Measurements from ENCODE around the gene ENKUR. TPM values are rescaled to one million over a fixed set of nuclear protein-coding genes. Genes with fewer than 3 reads are reported as not detected.

ENKUR gene
- total and polyA plus RNA-seq, 4 donors, result 0.08 to 0.15 (median 0.13) TPM

GRCh38 chr10:24984906-24985305, 31.1 kb downstream of the ENKUR start:
- TF ChIP-seq FOXA2 (IDR thresholded peaks at IDR 0.05) (no peak), REST (IDR thresholded peaks at IDR 0.05) (no peak), GABPA (IDR thresholded peaks at IDR 0.05 in 1 of 2, conservative IDR thresholded peaks at IDR 0.05 in 1 of 2) (no peak), JUND (IDR thresholded peaks at IDR 0.05) (no peak), CTCF (IDR thresholded peaks at IDR 0.05; ENCODE audit: low read depth, low read length, missing input control) (no peak), HNF4A (conservative IDR thresholded peaks at IDR 0.05) (no peak)
- H3K27me3 ChIP-seq (ENCODE audit: control insufficient read depth in 4 of 4, insufficient read depth in 4 of 4, low read length in 3 of 4), result no peaks in the 10 kb centered on the region
- no peak for DNase-seq (ENCODE audit: low spot score)
- H3K36me3 ChIP-seq (ENCODE audit: control insufficient read depth in 4 of 4, insufficient read depth in 3 of 4, low read depth in 1 of 4, low read length in 3 of 4), result no peaks in the 10 kb centered on the region
- no peaks in the 10 kb centered on the region for H3K4me1 ChIP-seq (ENCODE audit: control insufficient read depth in 4 of 4, insufficient read depth in 4 of 4, low read length in 3 of 4)
- WGBS, result 83% methylated on average over 3 of the region's 3 CpGs
- H3K9ac ChIP-seq (ENCODE audit: low read depth in 1 of 2, low read length in 2 of 2), result no peak overlapping the region
- H3K9me3 ChIP-seq (ENCODE audit: control insufficient read depth in 4 of 4, low read length in 3 of 4), result no peaks in the 10 kb centered on the region
- no peak overlapping the region for H3K27ac ChIP-seq (ENCODE audit: low read depth in 1 of 2, low read length in 2 of 2)
- H3K4me3 ChIP-seq (ENCODE audit: low read depth in 1 of 3, low read length in 3 of 3), result no peak overlapping the region

GRCh38 chr10:24983946-24984345, 32.0 kb downstream of the ENKUR start:
- no peaks in the 10 kb centered on the region for H3K4me1 ChIP-seq (ENCODE audit: control insufficient read depth in 4 of 4, insufficient read depth in 4 of 4, low read length in 3 of 4)
- H3K4me3 ChIP-seq (ENCODE audit: low read depth in 1 of 3, low read length in 3 of 3), result no peak overlapping the region
- no peak for DNase-seq (ENCODE audit: low spot score)
- H3K36me3 ChIP-seq (ENCODE audit: control insufficient read depth in 4 of 4, insufficient read depth in 3 of 4, low read depth in 1 of 4, low read length in 3 of 4), result no peaks in the 10 kb centered on the region
- no peaks in the 10 kb centered on the region for H3K9me3 ChIP-seq (ENCODE audit: control insufficient read depth in 4 of 4, low read length in 3 of 4)
- no peaks in the 10 kb centered on the region for H3K27me3 ChIP-seq (ENCODE audit: control insufficient read depth in 4 of 4, insufficient read depth in 4 of 4, low read length in 3 of 4)
- 88% methylated on average over 3 of the region's 3 CpGs for WGBS
- TF ChIP-seq HNF4G (IDR thresholded peaks at IDR 0.05), result no peak
- no peak for TF ChIP-seq JUND (IDR thresholded peaks at IDR 0.05)
- TF ChIP-seq ZBTB33 (IDR thresholded peaks at IDR 0.05), result no peak
- TF ChIP-seq FOXA1 (IDR thresholded peaks at IDR 0.05), result no peak
- TF ChIP-seq NR2F2 (IDR thresholded peaks at IDR 0.05), result no peak
- no peak for TF ChIP-seq FOXA2 (IDR thresholded peaks at IDR 0.05)
- no peak overlapping the region for H3K9ac ChIP-seq (ENCODE audit: low read depth in 1 of 2, low read length in 2 of 2)
- H3K27ac ChIP-seq (ENCODE audit: low read depth in 1 of 2, low read length in 2 of 2), result no peak overlapping the region

- H3K9me3 ChIP-seq (ENCODE audit: control insufficient read depth in 4 of 4, low read length in 3 of 4), result no peaks in the 10 kb centered on the region
- H3K27me3 ChIP-seq (ENCODE audit: control insufficient read depth in 4 of 4, insufficient read depth in 4 of 4, low read length in 3 of 4), result no peaks in the 10 kb centered on the region
- no peak overlapping the region for H3K27ac ChIP-seq (ENCODE audit: low read depth in 1 of 2, low read length in 2 of 2)
- H3K4me1 ChIP-seq (ENCODE audit: control insufficient read depth in 4 of 4, insufficient read depth in 4 of 4, low read length in 3 of 4), result no peaks in the 10 kb centered on the region
- WGBS, result 99% methylated on average over 4 of the region's 4 CpGs
- H3K4me3 ChIP-seq (ENCODE audit: low read depth in 1 of 3, low read length in 3 of 3), result no peak overlapping the region
- H3K36me3 ChIP-seq (ENCODE audit: control insufficient read depth in 4 of 4, insufficient read depth in 3 of 4, low read depth in 1 of 4, low read length in 3 of 4), result no peaks in the 10 kb centered on the region
- DNase-seq (ENCODE audit: low spot score), result no peak
- H3K9ac ChIP-seq (ENCODE audit: low read depth in 1 of 2, low read length in 2 of 2), result no peak overlapping the region
- TF ChIP-seq HNF4A (conservative IDR thresholded peaks at IDR 0.05) (no peak), SP1 (IDR thresholded peaks at IDR 0.05) (no peak), JUND (IDR thresholded peaks at IDR 0.05) (no peak), ATF3 (IDR thresholded peaks at IDR 0.05) (no peak), REST (IDR thresholded peaks at IDR 0.05) (no peak), YY1 (IDR thresholded peaks at IDR 0.05) (no peak), RAD21 (IDR thresholded peaks at IDR 0.05) (no peak), FOXA1 (IDR thresholded peaks at IDR 0.05) (no peak), CTCF (IDR thresholded peaks at IDR 0.05; ENCODE audit: low read depth, low read length, missing input control) (no peak)
Measured at GRCh38 chr10:24983130-24983529, 32.8 kb downstream of the ENKUR start.

Data from liver (tissue), 9 donors.